OCI-LY7 (cell line): Measurements from ENCODE around the gene HNMT. TPM values are rescaled to one million over a fixed set of nuclear protein-coding genes. Genes with fewer than 3 reads are reported as not detected.

ENCODE experiments used
- BruUV-seq: library from RNA; stranded (reverse); fragments of 400-500 nt; replicated peaks from 2 replicates; lab custom pipeline; 2021; lab: Mats Ljungman, UMichigan
- CTCF ChIA-PET: fragments of 300-600 bp; sonication (Branson Sonifier 250); formaldehyde crosslinking; loops from one replicate; lab custom pipeline; 2022; ENCODE audit warnings: antibody characterized with exemption; ENCODE audit not compliant: unreplicated experiment; lab: Charles Lee
- POLR2A ChIA-PET: fragments of 300-600 bp; sonication (Branson Sonifier 250); formaldehyde crosslinking; loops from one replicate; lab custom pipeline; 2022; ENCODE audit warnings: antibody characterized with exemption; lab: Charles Lee
- DNase-seq: peaks from one replicate; pipeline ENCODE4 v3.0.0-alpha.2; 2015; ENCODE audit warnings: low spot score
- H2AFZ ChIP-seq: fragments of 200-600 bp; sonication (generic), shearing (Covaris generic); 2 replicates; pipeline ENCODE4 v1.6.1; 2014; ENCODE audit warnings: mild to moderate bottlenecking, antibody characterized with exemption, low read length, moderate library complexity
- H3K27ac ChIP-seq: fragments of 200-600 bp; sonication (generic); 2 replicates; pipeline ENCODE4 v1.5.1; 2014; ENCODE audit warnings: mixed run types, low read depth, mild to moderate bottlenecking, moderate library complexity, low read length, inconsistent platforms; ENCODE audit not compliant: poor library complexity, severe bottlenecking
- H3K36me3 ChIP-seq: fragments of 200-600 bp; sonication (generic); 2 replicates; pipeline ENCODE4 v1.6.1; 2014; ENCODE audit warnings: mild to moderate bottlenecking, antibody characterized with exemption, low read length, moderate library complexity, mixed read lengths; ENCODE audit not compliant: insufficient read depth
- H3K4me1 ChIP-seq: fragments of 200-600 bp; sonication (generic); 2 replicates; pipeline ENCODE4 v1.5.1; 2014; ENCODE audit warnings: mild to moderate bottlenecking, low read length; ENCODE audit not compliant: insufficient read depth, poor library complexity, severe bottlenecking
- H3K4me2 ChIP-seq: fragments of 200-600 bp; sonication (generic); 2 replicates; pipeline ENCODE4 v1.6.1; 2014; ENCODE audit warnings: mild to moderate bottlenecking, low read length
- H3K4me3 ChIP-seq: fragments of 200-600 bp; sonication (generic); 2 replicates; pipeline ENCODE4 v1.5.1; 2014; ENCODE audit warnings: mild to moderate bottlenecking, low read depth, low read length; ENCODE audit not compliant: poor library complexity, severe bottlenecking
- H3K79me2 ChIP-seq: fragments of 200-600 bp; sonication (generic); 2 replicates; pipeline ENCODE4 v1.6.1; 2016; ENCODE audit warnings: low read depth, mild to moderate bottlenecking, low read length, moderate library complexity, mixed read lengths; ENCODE audit not compliant: insufficient read depth
- H3K9me2 ChIP-seq: fragments of 200-600 bp; sonication (generic); 2 replicates; pipeline ENCODE4 v1.6.1; 2016; ENCODE audit warnings: mild to moderate bottlenecking, low read length, mixed read lengths; ENCODE audit not compliant: insufficient read depth
- H3K9me3 ChIP-seq: fragments of 200-600 bp; sonication (generic); 2 replicates; pipeline ENCODE4 v1.6.1; 2014; ENCODE audit warnings: mild to moderate bottlenecking, mixed run types, low read length, mixed read lengths
- H4K20me1 ChIP-seq: fragments of 200-600 bp; sonication (generic); 2 replicates; pipeline ENCODE4 v1.6.1; 2014; ENCODE audit warnings: mild to moderate bottlenecking, antibody characterized with exemption, low read length, moderate library complexity, mixed read lengths; ENCODE audit not compliant: insufficient read depth
- CTCF ChIP-seq: fragments of 200-600 bp; sonication (generic); conservative IDR thresholded peaks from 2 replicates; pipeline ENCODE4 v1.5.1; 2014; ENCODE audit warnings: mild to moderate bottlenecking, antibody characterized with exemption, low read length, moderate library complexity, mixed read lengths
- EZH2phosphoT487 ChIP-seq: fragments of 200-600 bp; sonication (generic); IDR thresholded peaks from 2 replicates; pipeline ENCODE4 v1.6.1; 2018; ENCODE audit warnings: low read depth, borderline replicate concordance, mild to moderate bottlenecking, mixed run types, antibody characterized with exemption, low read length, moderate library complexity, mixed read lengths
- intact Hi-C: fragments of 100-400 bp; cut with micrococcal nuclease; formaldehyde crosslinking; loops from one replicate; pipeline ENCODE4 v1.10.0; 2022; ENCODE audit not compliant: unreplicated experiment
- total RNA-seq, 2 experiments: library from RNA; depleted of rRNA in 1 of 2; stranded (reverse); fragments of >200 nt in 1 of 2; shearing (Covaris generic) in 1 of 2; gene quantifications; 2 replicates each; pipeline ENCODE4 v1.2.3, GENCODE V29; 2014 to 2022

Gene HNMT
- total RNA-seq, 2 experiments from 2014 or later: not detected

DNA sequence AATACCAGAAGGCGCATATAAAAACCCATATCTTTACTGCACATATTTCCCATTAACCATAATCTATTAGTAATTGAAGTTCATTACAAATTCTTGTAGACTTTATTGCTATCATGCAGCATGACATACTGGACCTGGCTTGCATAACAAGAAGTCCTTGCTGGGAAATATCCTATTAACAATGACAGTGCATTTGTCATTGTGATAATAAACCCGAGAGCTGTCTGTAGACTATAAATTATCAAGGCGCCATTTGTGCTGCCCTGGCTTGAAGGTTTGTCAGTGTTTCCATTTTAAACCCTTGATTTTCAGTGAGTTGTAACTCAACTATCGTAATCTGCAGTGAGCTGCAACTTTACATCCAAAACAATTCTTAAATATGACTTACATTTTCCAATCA, 59.0 kb downstream of the HNMT start:
- no TSS peak for BruUV-seq
- TF ChIP-seq CTCF: no peak
- no peak for TF ChIP-seq EZH2phosphoT487

DNA sequence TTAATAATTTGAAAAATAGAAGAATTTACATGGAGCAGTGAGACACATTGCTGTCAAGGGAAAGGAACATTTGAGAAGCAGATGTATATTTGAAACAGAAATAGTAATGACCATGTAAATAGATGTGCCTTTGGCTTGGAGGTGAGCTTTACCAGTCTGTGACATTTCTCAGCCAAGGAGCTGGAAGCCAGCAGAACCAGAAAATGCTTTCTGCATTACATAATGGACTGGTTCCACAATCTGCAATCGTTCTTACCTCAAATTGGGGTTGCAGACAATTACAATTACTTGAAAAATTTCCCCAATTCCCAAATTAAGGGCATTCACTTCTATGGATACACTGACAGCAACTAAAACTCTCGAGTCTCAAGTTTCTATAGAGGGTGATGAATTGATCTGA, 59.7 kb downstream of the HNMT start:
- DNase-seq: no peak
- TF ChIP-seq EZH2phosphoT487: no peak
- TF ChIP-seq CTCF: no peak
- Histone ChIP-seq H3K36me3 (no peaks in the 10 kb centered on the region), H3K9me2 (no peaks in the 10 kb centered on the region; the same call in 1 of the 2 replicates), H3K79me2 (no peaks in the 10 kb centered on the region), H3K4me3 (no peak overlapping the region), H3K4me1 (no peaks in the 10 kb centered on the region), H3K9me3 (no peaks in the 10 kb centered on the region), H2AFZ (no peak overlapping the region), H3K27ac (no peak overlapping the region), H3K4me2 (no peak overlapping the region), H4K20me1 (no peaks in the 10 kb centered on the region)
- no TSS peak for BruUV-seq
- CTCF ChIA-PET: no interaction called here
- intact Hi-C loops: no loop called here
- POLR2A ChIA-PET: no interaction called here

More for the DNA sequence above, 59.0 kb downstream of the HNMT start:
- Histone ChIP-seq H3K79me2 (no peaks in the 10 kb centered on the region), H3K4me1 (no peaks in the 10 kb centered on the region), H3K4me3 (no peak overlapping the region), H3K4me2 (no peak overlapping the region), H3K36me3 (no peaks in the 10 kb centered on the region), H3K27ac (no peak overlapping the region), H2AFZ (no peak overlapping the region), H4K20me1 (no peaks in the 10 kb centered on the region), H3K9me3 (no peaks in the 10 kb centered on the region), H3K9me2 (no peaks in the 10 kb centered on the region; the same call in 1 of the 2 replicates)
- intact Hi-C loops: no loop called here
- DNase-seq: no peak
- ChIA-PET CTCF (no interaction called here), POLR2A (no interaction called here)

GRCh38 chr2:138026111-138027020, 62.1 kb downstream of the HNMT start:
- intact Hi-C loops: no loop called here
- H3K79me2 ChIP-seq: no peaks in the 10 kb centered on the region
- H3K4me3 ChIP-seq: no peak overlapping the region
- H3K9me2 ChIP-seq: no peaks in the 10 kb centered on the region; the same call in 1 of the 2 replicates
- no peaks in the 10 kb centered on the region for H3K36me3 ChIP-seq
- no TSS peak for BruUV-seq
- CTCF ChIA-PET: no interaction called here
- no peak overlapping the region for H3K4me2 ChIP-seq
- H4K20me1 ChIP-seq: no peaks in the 10 kb centered on the region
- H3K9me3 ChIP-seq: no peaks in the 10 kb centered on the region
- no peaks in the 10 kb centered on the region for H3K4me1 ChIP-seq
- POLR2A ChIA-PET: interaction anchor here (0.7 to 1.0 kb wide), 3 partner anchors 274 to 687 kb away, joined by 4 to 5 read pairs (median 4); no protein-coding TSS in a partner anchor
- no peak for DNase-seq
- TF ChIP-seq EZH2phosphoT487 (no peak), CTCF (no peak)
- no peak overlapping the region for H3K27ac ChIP-seq
- no peak overlapping the region for H2AFZ ChIP-seq
